OCI-LY1 (cell line): ENCODE data around the gene IQSEC1.

Source experiments
- H2AFZ ChIP-seq: fragments of 200-600 bp; sonication (generic), shearing (Covaris generic); 2 replicates; pipeline ENCODE4 v1.6.0; 2014; ENCODE audit warnings: antibody characterized with exemption, mild to moderate bottlenecking, low read length
- H3F3A ChIP-seq: fragments of 200-600 bp; sonication (generic), shearing (Covaris generic); 2 replicates; pipeline ENCODE4 v1.6.0; 2014; ENCODE audit warnings: mild to moderate bottlenecking, antibody characterized with exemption, low read length, moderate library complexity; ENCODE audit not compliant: insufficient read depth
- H3K27ac ChIP-seq: fragments of 200-600 bp; sonication (generic); 2 replicates; pipeline ENCODE4 v1.5.1; 2014; ENCODE audit warnings: low read length, mixed run types, mild to moderate bottlenecking, low read depth; ENCODE audit not compliant: poor library complexity, severe bottlenecking
- H3K27me3 ChIP-seq: fragments of 200-600 bp; sonication (generic); 2 replicates; pipeline ENCODE4 v1.6.0; 2014; ENCODE audit warnings: antibody characterized with exemption, mild to moderate bottlenecking, low read length, moderate library complexity; ENCODE audit not compliant: insufficient read depth
- H3K36me3 ChIP-seq: fragments of 200-600 bp; sonication (generic); 2 replicates; pipeline ENCODE4 v1.6.1; 2014; ENCODE audit warnings: mild to moderate bottlenecking, antibody characterized with exemption, low read length, moderate library complexity, mixed read lengths; ENCODE audit not compliant: insufficient read depth
- H3K4me1 ChIP-seq: fragments of 200-600 bp; sonication (generic); 2 replicates; pipeline ENCODE4 v1.5.1; 2014; ENCODE audit warnings: mild to moderate bottlenecking, low read length, moderate library complexity; ENCODE audit not compliant: insufficient read depth, severe bottlenecking
- H3K4me2 ChIP-seq: fragments of 200-600 bp; sonication (generic), shearing (Covaris generic); 2 replicates; pipeline ENCODE4 v1.6.1; 2014; ENCODE audit warnings: low read length
- H3K4me3 ChIP-seq: fragments of 200-600 bp; sonication (generic); 2 replicates; pipeline ENCODE4 v1.5.1; 2014; ENCODE audit warnings: low read length, low read depth, mild to moderate bottlenecking, mixed read lengths; ENCODE audit not compliant: poor library complexity, severe bottlenecking
- H3K79me2 ChIP-seq: fragments of 200-600 bp; shearing (Covaris generic); 2 replicates; pipeline ENCODE4 v1.6.1; 2016; ENCODE audit warnings: mixed run types, low read length, mixed read lengths; ENCODE audit not compliant: insufficient read depth
- H3K9ac ChIP-seq: fragments of 200-600 bp; sonication (generic), shearing (Covaris generic); 2 replicates; pipeline ENCODE4 v1.6.1; 2014; ENCODE audit warnings: mild to moderate bottlenecking, low read length, mixed read lengths
- H3K9me2 ChIP-seq: fragments of 200-600 bp; sonication (generic), shearing (Covaris generic); 2 replicates; pipeline ENCODE4 v1.6.1; 2014; ENCODE audit warnings: low read depth, mild to moderate bottlenecking, low read length, mixed read lengths
- H3K9me3 ChIP-seq: fragments of 200-600 bp; shearing (Covaris generic); 2 replicates; pipeline ENCODE4 v1.6.1; 2014; ENCODE audit warnings: low read length, mixed read lengths
- H4K20me1 ChIP-seq: fragments of 200-600 bp; sonication (generic), shearing (Covaris generic); 2 replicates; pipeline ENCODE4 v1.6.0; 2016; ENCODE audit warnings: mild to moderate bottlenecking, low read length; ENCODE audit not compliant: insufficient read depth
- CTCF ChIP-seq: fragments of 200-600 bp; sonication (generic), shearing (Covaris generic); IDR thresholded peaks from 2 replicates; pipeline ENCODE4 v1.5.1; 2017; ENCODE audit warnings: mild to moderate bottlenecking, antibody characterized with exemption, low read length, moderate library complexity, mixed read lengths
- EZH2 ChIP-seq: fragments of 200-600 bp; sonication (generic), shearing (Covaris generic); IDR thresholded peaks from 2 replicates; pipeline ENCODE4 v1.8.0; 2017; ENCODE audit warnings: borderline replicate concordance, mixed run types, mild to moderate bottlenecking, antibody characterized with exemption, low read length, moderate library complexity, mixed read lengths

IQSEC1 gene

DNA sequence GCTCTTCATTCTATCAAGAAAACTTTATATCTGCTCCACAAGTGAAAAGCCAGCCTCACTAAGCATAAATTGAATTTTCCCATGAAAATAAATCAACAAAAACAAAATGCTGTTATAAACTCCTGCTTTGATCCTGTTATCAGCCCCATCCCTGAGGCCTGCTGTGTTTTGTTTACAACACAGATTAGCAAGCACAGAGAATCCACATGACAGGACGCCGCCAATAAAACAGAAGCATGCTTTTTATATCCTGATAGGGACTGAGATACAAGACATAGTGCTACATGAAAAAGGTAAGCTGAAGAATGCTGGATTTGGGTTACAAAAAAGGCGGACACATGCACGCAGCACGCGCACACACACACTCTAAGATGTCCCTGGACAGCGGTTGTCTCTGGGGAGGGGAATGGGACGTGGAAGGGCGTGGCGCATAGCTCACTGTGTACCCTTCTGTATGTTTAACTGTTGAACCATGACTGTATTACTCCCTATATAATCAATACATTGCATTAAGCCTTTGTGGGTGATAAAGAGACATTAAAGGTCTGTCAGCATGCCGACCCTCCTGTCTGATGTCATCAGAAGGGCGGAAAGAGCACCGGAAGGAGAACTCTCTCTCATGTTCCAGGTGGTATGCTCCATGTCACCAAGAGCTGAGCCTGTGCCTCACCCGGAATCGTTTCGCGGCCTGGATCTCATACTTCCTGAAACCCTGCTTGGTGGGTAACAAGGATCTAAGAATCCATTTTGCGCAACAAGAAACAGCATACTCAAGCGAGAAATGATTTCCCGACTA, 93.9 kb downstream of the IQSEC1 start:
- Histone ChIP-seq H3K4me1 (no peaks in the 10 kb centered on the region), H3K9ac (no peak overlapping the region), H2AFZ (no peak overlapping the region), H3K4me2 (no peak overlapping the region), H3F3A (no peaks in the 10 kb centered on the region), H3K36me3 (no peaks in the 10 kb centered on the region), H3K9me2 (no peaks in the 10 kb centered on the region), H3K27me3 (peaks cover 6% of the 10 kb centered on the region; the same call in 1 of the 2 replicates), H4K20me1 (no peaks in the 10 kb centered on the region), H3K4me3 (no peak overlapping the region), H3K9me3 (no peaks in the 10 kb centered on the region), H3K27ac (no peak overlapping the region), H3K79me2 (no peaks in the 10 kb centered on the region)
- TF ChIP-seq EZH2: no peak
- TF ChIP-seq CTCF: no peak

DNA sequence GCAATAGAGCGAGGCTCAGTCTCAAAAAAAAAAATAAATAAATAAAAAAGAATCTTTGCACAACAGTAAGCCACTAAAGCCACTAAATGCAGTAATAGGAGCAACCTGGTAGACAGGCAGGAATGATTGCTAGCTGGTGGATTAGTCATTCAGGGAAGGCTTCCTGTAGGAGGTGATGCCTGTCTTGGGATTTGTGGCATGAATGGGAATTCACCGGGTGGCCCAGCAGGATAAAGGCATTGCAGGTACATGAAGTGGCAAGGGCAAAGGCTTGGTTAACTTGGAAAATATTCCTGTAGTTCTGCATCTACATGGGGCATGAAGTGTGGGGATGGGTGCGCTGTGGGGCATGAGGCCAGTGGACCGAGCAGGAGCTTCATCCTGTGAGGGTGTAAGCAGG, 94.5 kb downstream of the IQSEC1 start:
- H3K4me2 ChIP-seq: no peak overlapping the region
- H3K4me1 ChIP-seq: no peaks in the 10 kb centered on the region
- no peak overlapping the region for H3K27ac ChIP-seq
- H4K20me1 ChIP-seq: no peaks in the 10 kb centered on the region
- peaks cover 6% of the 10 kb centered on the region; the same call in 1 of the 2 replicates for H3K27me3 ChIP-seq
- H3K9ac ChIP-seq: no peak overlapping the region
- no peak overlapping the region for H2AFZ ChIP-seq
- TF ChIP-seq EZH2 (no peak), CTCF (no peak)
- H3K36me3 ChIP-seq: no peaks in the 10 kb centered on the region
- no peak overlapping the region for H3K4me3 ChIP-seq
- no peaks in the 10 kb centered on the region for H3K9me3 ChIP-seq
- no peaks in the 10 kb centered on the region for H3F3A ChIP-seq
- no peaks in the 10 kb centered on the region for H3K9me2 ChIP-seq
- no peaks in the 10 kb centered on the region for H3K79me2 ChIP-seq

DNA sequence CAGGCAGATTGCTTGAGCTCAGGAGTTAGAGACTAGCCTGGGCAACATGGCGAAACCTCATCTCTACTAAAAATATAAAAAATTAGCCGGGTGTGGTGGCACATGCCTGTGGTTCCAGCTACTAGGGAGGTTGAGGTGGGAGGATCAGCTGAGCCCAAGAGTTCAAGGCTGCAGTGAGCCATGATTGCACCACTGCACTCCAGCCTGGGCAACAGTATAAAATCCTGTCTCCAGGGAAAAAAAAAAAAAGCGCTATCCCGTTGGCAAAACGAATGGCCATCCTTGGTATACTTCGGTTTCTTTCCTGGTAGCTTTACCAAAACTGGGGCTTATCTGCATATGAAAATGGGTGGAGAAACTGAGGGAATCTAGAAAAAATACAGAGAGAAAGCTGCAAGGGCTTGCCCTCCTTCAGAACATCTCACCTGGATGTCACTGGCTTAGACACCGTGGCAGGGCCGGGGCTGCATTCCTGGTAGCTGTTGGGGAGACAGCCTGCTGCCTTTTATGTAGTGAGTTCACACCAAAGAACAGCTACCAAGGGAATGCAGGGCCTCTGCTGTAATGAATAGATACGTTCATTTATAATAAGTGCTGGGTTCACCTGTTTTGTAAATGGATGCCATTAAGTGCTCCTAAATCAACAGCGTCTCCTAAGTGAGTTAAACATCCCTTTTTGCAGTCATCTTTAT, 96.0 kb downstream of the IQSEC1 start:
- no peak overlapping the region for H3K4me2 ChIP-seq
- H3K4me3 ChIP-seq: no peak overlapping the region
- no peaks in the 10 kb centered on the region for H3K79me2 ChIP-seq
- H3K27ac ChIP-seq: no peak overlapping the region
- H3K4me1 ChIP-seq: no peaks in the 10 kb centered on the region
- H4K20me1 ChIP-seq: no peaks in the 10 kb centered on the region
- H3K9me2 ChIP-seq: no peaks in the 10 kb centered on the region
- TF ChIP-seq CTCF (no peak), EZH2 (no peak)
- no peak overlapping the region for H3K9ac ChIP-seq
- H3K36me3 ChIP-seq: no peaks in the 10 kb centered on the region
- no peak overlapping the region for H2AFZ ChIP-seq
- H3K27me3 ChIP-seq: 0 out of 2 replicates have a peak, but pooled peaks cover 6% of the 10 kb centered on the region
- H3K9me3 ChIP-seq: no peaks in the 10 kb centered on the region
- H3F3A ChIP-seq: no peaks in the 10 kb centered on the region
